ENCODE results near the gene FGD2.

The FGD2 gene

DNA sequence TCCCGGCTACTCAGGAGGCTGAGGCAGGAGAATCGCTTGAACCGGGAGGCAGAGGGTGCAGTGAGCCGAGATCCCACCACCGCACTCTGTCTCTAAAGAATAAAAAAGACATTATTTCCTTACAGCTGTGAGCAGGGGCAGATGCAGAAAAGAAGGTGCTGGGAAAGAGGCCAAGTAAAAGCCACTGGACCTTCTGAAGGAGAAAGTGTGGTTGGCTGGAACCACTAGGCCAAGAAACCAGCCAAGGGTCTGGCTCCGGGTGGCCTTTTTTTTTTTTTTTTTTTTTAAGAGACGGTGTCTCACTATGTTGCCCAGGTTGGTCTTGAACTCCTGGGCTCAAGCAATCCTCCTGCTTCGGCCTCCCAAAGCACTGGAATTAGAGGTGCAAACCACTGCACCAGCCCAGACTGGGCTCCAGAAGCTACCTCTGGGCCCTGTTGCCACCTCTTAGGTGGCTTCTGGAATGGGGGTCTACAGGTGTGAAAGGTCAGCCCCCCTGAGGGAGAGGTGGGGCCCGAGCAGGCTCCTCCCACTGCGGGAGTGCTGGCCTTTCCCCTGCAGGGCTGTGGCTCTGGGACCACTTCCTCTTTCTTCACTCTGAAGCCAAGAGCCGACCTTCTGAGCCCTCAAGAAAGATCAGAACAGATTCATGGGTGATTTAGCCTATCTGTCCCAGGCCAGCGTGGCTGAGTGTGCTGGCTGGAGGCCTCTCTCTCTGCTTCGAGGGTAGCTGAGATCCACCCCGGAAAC, at the start of gene FGD2:
FGD2 (plus strand) TSS at position 595 of the 750 bp plus-strand sequence. CDS start 163 bp downstream, outside the sequence.
- in situ Hi-C loops (cut with MboI; ENCODE audit: low sequenced_read_pairs) = no loop called here

- in situ Hi-C loops (cut with MboI; ENCODE audit: low sequenced_read_pairs) = no loop called here
These were observed 49.6 kb upstream of the FGD2 start for GRCh38 chr6:36955671-36956445.

- in situ Hi-C loops (cut with MboI; ENCODE audit: low sequenced_read_pairs) = no loop called here
These were observed 49.0 kb upstream of the FGD2 start for GRCh38 chr6:36956446-36956820.

DNA sequence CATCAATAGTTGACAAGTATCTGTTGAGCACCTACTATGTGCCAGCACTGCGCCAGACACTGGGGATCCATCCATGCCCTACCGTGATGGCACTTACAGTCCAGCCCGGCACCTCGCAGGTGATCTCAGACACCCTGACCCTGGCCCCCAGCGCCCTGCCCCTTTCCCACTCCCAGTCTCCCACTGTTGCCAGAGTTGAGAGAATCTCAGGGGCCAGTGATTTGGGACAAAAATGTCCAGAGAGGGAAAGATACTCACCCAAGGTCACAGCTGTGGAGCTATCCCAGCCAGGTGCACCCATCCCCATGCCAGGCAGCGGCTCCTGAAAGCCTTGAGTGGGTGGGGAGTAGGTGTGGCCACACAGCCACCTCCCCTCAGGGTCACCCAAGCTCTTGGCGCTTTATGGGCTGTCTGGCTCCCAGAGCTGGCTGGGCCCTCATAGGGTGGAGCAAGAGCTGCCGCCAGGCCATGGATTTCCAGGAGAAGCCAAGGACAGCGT, 47.6 kb upstream of the FGD2 start:
- in situ Hi-C loops (cut with MboI; ENCODE audit: low sequenced_read_pairs) = no loop called here

- in situ Hi-C loops (cut with MboI; ENCODE audit: low sequenced_read_pairs) = no loop called here
These were observed 46.5 kb upstream of the FGD2 start for GRCh38 chr6:36958775-36959554.

GRCh38 chr6:36959555-36960250, 45.8 kb upstream of the FGD2 start:
- in situ Hi-C loops (cut with MboI; ENCODE audit: low sequenced_read_pairs) = no loop called here

- in situ Hi-C loops (cut with MboI; ENCODE audit: low sequenced_read_pairs) = no loop called here
These were observed 43.7 kb upstream of the FGD2 start for GRCh38 chr6:36961441-36962435.

- in situ Hi-C loops (cut with MboI; ENCODE audit: low sequenced_read_pairs) = no loop called here
These were observed 42.6 kb upstream of the FGD2 start for GRCh38 chr6:36962874-36963273.

GRCh38 chr6:36963451-36964290, 41.8 kb upstream of the FGD2 start:
- in situ Hi-C loops (cut with MboI; ENCODE audit: low sequenced_read_pairs) = no loop called here

DNA sequence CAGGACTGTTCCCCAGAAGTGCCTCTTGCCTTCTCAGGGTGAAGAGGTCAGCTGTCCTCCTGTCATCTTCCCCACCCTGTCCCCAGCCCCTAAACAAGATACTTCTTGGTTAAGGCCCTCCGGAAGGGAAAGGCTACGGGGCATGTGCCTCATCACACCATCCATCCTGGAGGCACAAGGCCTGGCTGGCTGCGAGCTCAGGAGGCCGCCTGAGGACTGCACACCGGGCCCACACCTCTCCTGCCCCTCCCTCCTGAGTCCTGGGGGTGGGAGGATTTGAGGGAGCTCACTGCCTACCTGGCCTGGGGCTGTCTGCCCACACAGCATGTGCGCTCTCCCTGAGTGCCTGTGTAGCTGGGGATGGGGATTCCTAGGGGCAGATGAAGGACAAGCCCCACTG, 41.1 kb upstream of the FGD2 start:
- in situ Hi-C loops (cut with MboI; ENCODE audit: low sequenced_read_pairs) = no loop called here

DNA sequence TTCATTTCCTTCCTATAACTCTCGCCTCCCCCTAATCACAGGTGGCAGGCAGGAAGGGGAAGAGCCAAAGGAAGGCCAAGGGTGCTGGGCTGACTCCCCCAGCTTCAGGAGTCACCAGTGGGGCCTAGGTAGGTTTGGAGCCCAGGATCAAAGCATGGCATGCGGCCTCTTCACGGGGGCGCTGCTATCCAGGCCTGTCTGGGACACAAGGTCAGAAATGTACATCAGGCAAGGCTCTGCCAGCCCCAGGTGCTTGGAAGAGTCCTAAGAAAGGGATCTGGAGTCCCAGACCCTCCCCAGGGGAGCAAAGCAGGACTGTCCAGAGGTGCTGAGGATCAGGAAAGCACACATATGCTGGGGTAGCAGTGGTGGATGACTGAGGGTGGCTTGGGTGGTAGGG, 40.5 kb upstream of the FGD2 start:
- in situ Hi-C loops (cut with MboI; ENCODE audit: low sequenced_read_pairs) = no loop called here

DNA sequence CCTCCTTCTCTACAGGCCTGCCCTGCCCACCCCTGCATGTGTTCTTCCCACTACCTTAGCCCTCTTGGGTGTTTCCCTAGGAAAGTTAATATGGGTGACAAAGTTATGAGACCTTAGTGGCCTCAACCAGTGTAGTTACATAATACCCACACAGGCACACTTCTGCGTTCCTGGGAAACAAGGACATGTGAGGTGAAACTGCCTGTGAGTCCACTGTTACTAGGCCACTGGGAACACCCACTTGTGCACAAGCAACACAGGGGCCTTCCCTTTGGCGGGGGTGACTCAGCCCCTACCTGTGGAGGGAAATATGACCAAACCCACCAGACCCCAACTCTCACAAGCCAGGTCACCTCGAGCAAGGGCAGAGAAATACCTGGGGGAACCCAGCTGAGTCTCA, 38.2 kb upstream of the FGD2 start:
- in situ Hi-C loops (cut with MboI; ENCODE audit: low sequenced_read_pairs) = no loop called here

DNA sequence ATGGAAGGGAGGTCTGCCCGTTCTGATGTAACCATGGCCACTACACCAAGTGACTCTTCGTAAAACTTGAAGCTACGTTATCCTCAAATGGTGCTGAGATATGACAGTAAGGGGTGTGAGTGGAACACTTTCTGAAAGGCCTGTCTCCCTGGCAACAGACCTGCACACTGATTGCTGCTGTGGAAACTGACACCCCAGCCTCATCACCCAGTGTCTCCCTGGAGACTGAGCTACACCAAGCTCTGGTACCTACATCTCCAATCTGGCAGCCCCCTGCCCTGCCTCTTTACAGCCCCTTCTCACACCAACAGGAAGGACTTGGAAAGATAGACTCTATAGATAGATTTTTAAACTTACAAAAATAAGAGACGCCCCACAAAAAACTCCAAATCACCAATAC, 37.7 kb upstream of the FGD2 start:
- in situ Hi-C loops (cut with MboI; ENCODE audit: low sequenced_read_pairs) = no loop called here

DNA sequence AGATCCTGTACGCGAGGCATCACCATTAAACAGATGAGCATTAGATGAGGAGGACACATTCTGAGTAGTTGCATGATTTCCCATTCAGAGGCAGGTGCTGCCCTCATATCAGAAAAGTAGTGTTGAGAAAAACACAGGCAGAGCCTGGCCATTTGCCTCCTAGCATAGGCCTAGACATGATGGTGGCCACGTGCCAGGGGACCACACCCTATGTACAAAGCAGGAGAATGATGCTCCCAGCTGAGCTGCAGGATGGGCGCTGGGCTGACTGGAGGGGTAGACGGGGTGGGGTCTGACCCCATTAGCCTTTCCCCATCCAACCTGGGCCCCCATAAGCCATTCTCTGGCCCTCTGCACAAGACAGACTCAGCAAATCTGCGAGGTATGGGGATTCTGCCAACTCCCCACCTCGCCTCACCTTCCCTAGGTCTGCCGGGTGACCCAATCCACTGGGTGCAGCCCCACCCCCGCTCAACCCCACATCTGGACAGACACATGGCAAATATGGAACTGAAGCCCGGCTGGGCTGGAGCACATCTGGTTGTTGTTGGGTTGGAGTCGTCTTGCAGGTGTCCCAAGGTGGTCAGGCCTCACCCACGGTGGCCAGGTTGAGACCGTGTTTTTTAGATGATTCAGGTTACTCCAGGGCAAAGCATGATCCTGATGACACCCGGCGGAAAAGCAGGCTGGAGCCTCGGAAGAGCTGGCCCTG, 37.0 kb upstream of the FGD2 start:
- in situ Hi-C loops (cut with MboI; ENCODE audit: low sequenced_read_pairs) = no loop called here

DNA sequence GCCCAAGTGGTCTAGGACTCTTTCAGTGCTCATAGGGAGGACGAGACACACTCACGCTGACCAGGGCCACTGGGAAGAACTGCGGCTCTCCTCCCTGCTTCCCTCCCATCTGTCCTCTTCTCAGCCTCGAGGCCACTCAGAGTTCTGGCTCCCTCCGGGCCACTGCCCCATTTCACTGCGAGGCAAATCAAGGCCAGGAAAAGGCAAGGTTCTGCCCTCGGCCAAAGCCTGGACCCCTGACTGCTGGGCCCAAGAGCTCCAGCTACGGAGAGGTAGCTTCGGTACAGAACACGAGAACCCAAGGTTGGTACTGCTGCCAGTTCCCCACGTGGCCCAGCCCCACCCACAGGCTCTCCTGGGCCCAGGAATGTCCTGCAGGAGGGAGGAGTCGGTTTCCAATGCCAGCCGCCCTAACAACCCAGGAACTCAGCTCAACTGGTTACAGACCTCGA, 36.2 kb upstream of the FGD2 start:
- in situ Hi-C loops (cut with MboI; ENCODE audit: low sequenced_read_pairs) = no loop called here

DNA sequence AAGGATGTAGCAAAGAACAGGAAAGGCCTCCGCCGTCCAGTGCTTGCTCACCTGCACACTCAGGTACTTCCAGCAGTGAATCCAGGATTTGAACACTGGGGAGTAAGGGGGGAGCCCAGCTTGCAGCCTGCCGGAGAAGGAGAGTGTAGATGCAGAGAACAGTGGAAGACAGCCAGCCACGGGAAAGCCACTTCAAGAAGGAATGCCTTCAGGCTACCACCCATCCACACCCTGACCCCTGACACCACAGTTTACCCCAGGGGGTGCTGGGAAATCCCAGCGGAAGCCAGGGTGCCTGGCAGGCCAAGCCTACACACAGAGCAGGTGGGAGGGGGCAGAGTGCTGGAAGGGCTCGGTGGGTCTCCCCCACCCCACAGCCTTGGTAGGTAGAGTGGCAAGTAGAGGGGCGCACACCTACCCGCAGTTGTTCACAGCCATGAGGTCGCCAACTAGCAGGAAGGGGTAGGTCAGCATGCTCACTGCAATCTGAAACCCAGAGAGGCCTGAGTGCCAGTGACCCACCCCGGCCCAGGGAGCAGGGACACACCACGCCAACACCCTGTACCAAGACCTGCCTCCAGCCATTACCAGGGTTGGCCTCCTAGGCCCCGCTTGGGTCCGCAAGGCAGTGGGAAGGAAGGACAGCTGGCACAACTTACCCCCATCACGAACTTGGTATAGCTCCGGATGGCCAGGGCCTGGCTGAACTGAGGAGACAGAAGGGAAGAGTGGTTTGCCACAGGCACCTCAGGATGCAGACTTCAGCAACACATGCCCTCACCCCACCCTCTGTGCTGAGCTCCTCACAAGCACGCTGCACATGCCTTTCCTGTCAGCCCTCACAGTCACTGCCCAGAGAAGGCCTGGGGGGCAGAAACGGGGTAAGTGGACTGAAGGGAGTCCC, 35.2 kb upstream of the FGD2 start:
- in situ Hi-C loops (cut with MboI; ENCODE audit: low sequenced_read_pairs) = no loop called here
